IPS-15b (cell line): Measurements from ENCODE around the gene MCU.

Experiments
- H3K27me3 ChIP-seq: one replicate; pipeline ENCODE4 v1.6.1; 2013; ENCODE audit warnings: low read length; ENCODE audit not compliant: control insufficient read depth, insufficient read depth
- H3K36me3 ChIP-seq: one replicate; pipeline ENCODE4 v1.6.1; 2013; ENCODE audit warnings: low read length; ENCODE audit not compliant: control insufficient read depth, insufficient read depth
- H3K4me1 ChIP-seq: one replicate; pipeline ENCODE4 v1.6.1; 2013; ENCODE audit warnings: mild to moderate bottlenecking, low read length; ENCODE audit not compliant: control insufficient read depth, insufficient read depth
- H3K4me3 ChIP-seq: one replicate; pipeline ENCODE4 v1.5.1; 2013; ENCODE audit warnings: low read depth, low read length
- H3K9ac ChIP-seq: one replicate; pipeline ENCODE4 v1.6.1; 2013; ENCODE audit warnings: low read depth, mild to moderate bottlenecking, low read length
- H3K9me3 ChIP-seq: one replicate; pipeline ENCODE4 v1.6.1; 2013; ENCODE audit warnings: mild to moderate bottlenecking, low read length; ENCODE audit not compliant: control insufficient read depth, insufficient read depth

MCU gene

DNA sequence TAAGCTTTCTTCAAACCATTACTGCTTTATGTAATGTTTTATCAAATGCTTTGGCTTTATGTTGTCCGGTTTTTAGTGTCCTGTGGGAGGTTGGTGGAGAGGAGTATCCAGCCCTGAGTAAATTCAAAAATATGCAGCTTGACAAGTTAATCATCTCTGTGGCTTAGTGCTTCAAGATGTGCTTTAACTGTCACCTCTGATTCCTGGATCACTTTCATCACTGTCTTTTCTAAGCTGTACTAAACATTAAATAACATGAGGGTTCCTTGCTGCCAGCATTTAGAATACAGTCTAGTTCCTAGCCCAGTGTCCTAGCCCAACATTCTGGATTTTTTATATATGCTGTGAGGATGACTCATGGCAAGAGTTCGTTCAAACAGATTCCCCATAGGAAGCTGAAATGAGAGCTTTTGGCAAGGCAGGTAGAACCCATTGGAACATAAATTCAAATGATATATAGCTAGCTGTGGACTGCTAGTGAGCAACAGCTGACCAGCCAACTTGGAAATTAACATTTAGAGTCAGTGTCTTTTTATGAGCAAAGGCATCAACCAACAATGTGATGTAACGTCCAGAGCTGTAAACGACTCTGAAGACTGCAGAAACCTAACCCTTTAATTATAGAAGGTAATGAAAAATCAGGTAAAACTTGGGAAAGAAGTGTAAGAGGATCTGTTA is 120.9 kb downstream of the MCU start:
- no peak overlapping the region for H3K9ac ChIP-seq
- H3K4me3 ChIP-seq = no peak overlapping the region
- H3K9me3 ChIP-seq = no peaks in the 10 kb centered on the region
- H3K36me3 ChIP-seq = no peaks in the 10 kb centered on the region
- H3K4me1 ChIP-seq = no peaks in the 10 kb centered on the region
- no peaks in the 10 kb centered on the region for H3K27me3 ChIP-seq

DNA sequence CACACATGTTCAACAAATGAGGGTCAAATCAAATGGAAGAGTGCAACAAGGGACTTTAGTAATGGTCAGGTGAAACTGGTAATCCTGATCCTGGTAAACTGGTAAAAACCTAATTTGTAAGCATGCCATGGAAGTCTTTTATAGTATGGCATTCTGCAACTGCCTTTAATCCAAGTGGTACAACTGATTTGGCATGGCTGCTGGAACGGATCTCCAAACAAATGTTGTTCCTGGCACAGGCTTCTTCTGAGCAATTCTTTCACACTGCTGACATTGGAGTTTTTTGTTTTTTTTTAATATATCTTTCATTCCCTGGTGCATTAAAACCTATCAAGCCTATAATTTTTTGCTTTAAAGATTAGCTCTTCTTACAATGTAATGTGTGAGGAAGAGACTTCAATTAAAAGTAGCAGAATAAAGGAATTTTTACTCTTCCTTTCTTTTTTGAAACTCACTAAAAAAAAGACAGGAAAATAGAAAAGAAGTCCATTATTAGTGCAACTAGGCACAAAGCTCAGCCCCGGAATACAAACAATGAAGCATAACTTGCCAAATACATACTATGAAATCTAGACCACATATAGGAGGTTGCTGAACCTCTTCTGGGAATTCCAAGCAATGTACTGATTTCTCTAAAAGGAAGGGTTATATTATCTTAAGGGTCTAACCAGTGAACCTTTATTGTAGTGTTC is 122.3 kb downstream of the MCU start:
- H3K27me3 ChIP-seq = no peaks in the 10 kb centered on the region
- no peak overlapping the region for H3K9ac ChIP-seq
- H3K9me3 ChIP-seq = no peaks in the 10 kb centered on the region
- H3K4me1 ChIP-seq = no peaks in the 10 kb centered on the region
- no peak overlapping the region for H3K4me3 ChIP-seq
- H3K36me3 ChIP-seq = no peaks in the 10 kb centered on the region

GRCh38 chr10:72816565-72816964 is 124.6 kb downstream of the MCU start:
- H3K4me1 ChIP-seq = no peaks in the 10 kb centered on the region

DNA sequence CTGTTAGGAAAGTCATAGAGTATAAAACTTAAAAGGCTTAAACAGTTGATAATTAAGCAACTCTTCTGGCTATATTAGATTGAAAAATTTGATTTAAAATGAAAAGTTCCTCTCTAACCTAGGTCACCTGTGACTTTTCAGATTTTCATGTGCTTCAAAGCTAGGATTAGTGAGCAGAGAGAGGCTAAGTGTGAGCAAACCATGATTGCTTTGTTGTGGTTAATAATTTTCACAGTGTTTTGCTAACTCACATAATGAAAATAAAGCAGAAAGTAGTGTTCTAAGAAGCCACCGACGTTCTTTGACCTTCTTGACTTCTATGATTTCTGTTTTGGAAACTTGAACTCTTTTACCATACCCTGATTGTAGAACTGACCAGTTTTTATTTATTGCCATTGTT is 126.1 kb downstream of the MCU start:
- Histone ChIP-seq H3K9ac (no peak overlapping the region), H3K9me3 (peaks cover 2% of the 10 kb centered on the region), H3K4me1 (no peaks in the 10 kb centered on the region), H3K4me3 (no peak overlapping the region), H3K36me3 (no peaks in the 10 kb centered on the region), H3K27me3 (no peaks in the 10 kb centered on the region)

More at GRCh38 chr10:72816565-72816964, 124.6 kb downstream of the MCU start:
- Histone ChIP-seq H3K9me3 (no peaks in the 10 kb centered on the region), H3K27me3 (no peaks in the 10 kb centered on the region), H3K4me3 (no peak overlapping the region), H3K36me3 (no peaks in the 10 kb centered on the region), H3K9ac (no peak overlapping the region)

DNA sequence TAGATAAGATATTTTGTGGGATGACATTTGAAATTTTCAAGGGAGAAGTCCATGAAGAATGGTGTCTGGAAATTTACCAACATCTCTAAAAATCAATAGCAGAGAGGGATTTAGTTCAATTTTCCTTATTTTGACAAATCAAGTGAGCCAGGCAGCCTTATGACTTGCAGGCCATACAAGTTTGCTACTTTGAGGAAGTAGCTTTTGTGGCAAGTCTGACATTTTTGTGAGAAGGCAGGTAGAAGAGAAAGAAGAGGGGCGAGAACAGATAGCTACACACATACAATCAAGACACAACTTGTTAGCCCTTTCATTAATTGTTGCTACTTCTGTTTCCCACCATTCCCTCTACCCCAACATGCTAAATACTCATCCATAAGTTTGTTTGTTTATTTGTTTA is 127.1 kb downstream of the MCU start:
- H3K9me3 ChIP-seq = peaks cover 3% of the 10 kb centered on the region
- no peak overlapping the region for H3K4me3 ChIP-seq
- no peaks in the 10 kb centered on the region for H3K4me1 ChIP-seq
- H3K27me3 ChIP-seq = no peaks in the 10 kb centered on the region
- H3K36me3 ChIP-seq = no peaks in the 10 kb centered on the region
- no peak overlapping the region for H3K9ac ChIP-seq

DNA sequence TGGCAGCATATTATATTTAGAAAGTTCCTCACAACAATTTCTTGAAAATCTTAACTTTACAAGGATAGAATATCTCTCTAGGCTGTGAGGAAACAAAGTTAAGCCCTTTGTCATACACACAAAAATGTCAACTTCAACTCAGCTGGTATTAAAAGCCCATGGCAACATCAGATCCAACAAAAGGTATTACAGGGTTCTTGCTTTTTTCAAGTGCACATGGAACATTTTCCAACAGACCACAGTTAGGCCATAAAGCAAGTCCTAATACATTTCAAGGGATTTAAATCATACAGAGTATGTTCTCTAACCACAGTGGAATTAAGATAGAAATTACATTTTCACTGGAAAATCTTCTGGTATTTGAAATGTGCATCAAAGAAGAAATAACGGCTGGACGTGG is 129.7 kb downstream of the MCU start:
- no peaks in the 10 kb centered on the region for H3K27me3 ChIP-seq

DNA sequence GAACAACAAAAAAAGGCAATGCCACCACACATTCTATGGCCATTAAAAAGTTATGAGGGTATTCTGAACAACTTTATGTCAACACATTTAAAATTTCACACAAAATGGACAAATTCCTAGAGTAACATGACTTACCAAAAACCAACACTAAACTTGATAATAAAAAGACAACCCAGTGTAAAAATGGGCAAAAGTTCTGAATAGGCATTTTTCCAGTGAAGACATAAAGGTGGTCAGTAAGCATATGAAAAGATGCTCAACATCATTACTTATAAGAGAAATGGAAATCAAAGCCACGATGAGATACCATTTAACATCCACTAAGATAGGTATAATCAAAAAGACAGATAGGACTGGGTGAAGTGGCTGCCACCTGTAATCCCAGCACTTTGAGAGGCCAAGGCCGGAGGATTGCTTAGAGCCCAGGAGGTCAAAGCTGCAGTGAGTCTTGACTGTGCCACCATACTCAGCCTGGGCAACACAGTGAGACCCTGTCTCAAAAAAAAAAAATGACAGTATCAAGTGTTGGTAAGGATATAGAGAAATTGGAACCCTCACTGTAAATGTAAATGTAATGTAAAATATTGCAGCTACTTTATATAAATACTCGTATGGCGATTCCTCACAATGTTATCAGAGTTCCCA is 130.5 kb downstream of the MCU start:
- Histone ChIP-seq H3K27me3 (no peaks in the 10 kb centered on the region), H3K9me3 (peaks cover 3% of the 10 kb centered on the region), H3K4me3 (no peak overlapping the region)

More for the DNA sequence above, 129.7 kb downstream of the MCU start:
- peaks cover 3% of the 10 kb centered on the region for H3K9me3 ChIP-seq
- H3K36me3 ChIP-seq = no peaks in the 10 kb centered on the region
- H3K9ac ChIP-seq = no peak overlapping the region
- H3K4me1 ChIP-seq = peaks cover 3% of the 10 kb centered on the region
- H3K4me3 ChIP-seq = no peak overlapping the region

DNA sequence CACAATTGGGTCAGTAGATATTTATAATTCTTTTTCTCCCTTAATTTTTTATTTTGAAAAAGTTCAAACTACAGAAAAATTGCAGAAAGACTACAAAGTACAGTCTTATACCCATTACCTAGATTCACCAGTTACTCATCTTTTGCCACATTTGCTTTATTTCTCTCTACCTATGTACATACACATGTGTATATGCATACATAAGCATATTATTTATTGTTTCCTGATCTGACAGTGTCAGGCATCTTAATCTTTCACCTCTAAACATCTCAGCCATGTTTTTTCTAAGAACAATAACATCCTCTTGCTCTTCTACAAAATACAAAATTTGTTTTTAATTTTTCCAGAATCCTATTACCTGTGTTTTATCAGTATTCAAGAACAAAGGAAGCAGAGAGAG is 133.2 kb downstream of the MCU start:
- Histone ChIP-seq H3K4me1 (peaks cover 21% of the 10 kb centered on the region), H3K27me3 (no peaks in the 10 kb centered on the region), H3K9ac (no peak overlapping the region), H3K36me3 (no peaks in the 10 kb centered on the region), H3K4me3 (no peak overlapping the region), H3K9me3 (peaks cover 3% of the 10 kb centered on the region)

More for the DNA sequence above, 130.5 kb downstream of the MCU start:
- Histone ChIP-seq H3K36me3 (no peaks in the 10 kb centered on the region), H3K9ac (no peak overlapping the region), H3K4me1 (peaks cover 8% of the 10 kb centered on the region)

DNA sequence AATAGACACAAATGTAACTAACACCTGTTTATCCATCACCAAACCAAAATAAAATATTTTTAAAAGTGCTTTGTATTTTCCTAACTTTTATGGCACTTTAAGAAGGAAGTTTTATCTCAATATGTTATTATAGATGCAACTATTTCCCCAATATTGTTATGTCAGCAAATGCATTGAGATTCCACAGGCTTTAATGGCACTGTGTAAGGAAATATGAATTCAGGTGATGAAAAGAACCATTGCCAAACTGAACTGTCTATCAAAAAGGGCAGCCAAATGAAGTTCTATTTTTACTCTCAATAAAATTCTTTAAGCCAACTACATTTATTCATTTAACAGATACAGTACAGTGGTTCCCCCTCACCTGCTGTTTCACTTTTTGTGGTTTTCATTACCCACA is 134.4 kb downstream of the MCU start:
- no peak overlapping the region for H3K9ac ChIP-seq
- no peaks in the 10 kb centered on the region for H3K27me3 ChIP-seq
- H3K9me3 ChIP-seq = peaks cover 3% of the 10 kb centered on the region
- H3K4me3 ChIP-seq = no peak overlapping the region
- peaks cover 25% of the 10 kb centered on the region for H3K4me1 ChIP-seq
- no peaks in the 10 kb centered on the region for H3K36me3 ChIP-seq

DNA sequence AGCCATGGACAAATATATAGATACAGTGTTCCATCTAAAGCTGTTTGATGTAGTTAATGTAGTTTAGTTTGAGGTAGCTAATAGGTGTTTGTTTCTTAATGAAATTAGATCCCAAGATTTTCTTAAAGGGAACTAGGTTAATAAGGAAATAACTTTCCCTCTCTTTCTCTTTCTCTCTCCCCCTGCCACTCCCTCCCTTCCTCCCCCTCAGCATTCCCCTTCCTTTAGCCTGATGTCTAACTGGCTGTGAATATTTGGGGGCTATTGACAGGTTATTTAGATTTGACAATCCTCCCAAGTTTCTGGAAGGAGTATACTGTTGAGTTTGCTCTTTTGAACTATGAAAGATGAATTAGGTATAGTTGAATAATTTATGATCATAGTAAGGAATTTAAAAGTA is 136.4 kb downstream of the MCU start:
- no peaks in the 10 kb centered on the region for H3K9me3 ChIP-seq
- no peaks in the 10 kb centered on the region for H3K36me3 ChIP-seq
- H3K4me1 ChIP-seq = peaks cover 25% of the 10 kb centered on the region
- no peak overlapping the region for H3K4me3 ChIP-seq
- H3K27me3 ChIP-seq = no peaks in the 10 kb centered on the region
- no peak overlapping the region for H3K9ac ChIP-seq

DNA sequence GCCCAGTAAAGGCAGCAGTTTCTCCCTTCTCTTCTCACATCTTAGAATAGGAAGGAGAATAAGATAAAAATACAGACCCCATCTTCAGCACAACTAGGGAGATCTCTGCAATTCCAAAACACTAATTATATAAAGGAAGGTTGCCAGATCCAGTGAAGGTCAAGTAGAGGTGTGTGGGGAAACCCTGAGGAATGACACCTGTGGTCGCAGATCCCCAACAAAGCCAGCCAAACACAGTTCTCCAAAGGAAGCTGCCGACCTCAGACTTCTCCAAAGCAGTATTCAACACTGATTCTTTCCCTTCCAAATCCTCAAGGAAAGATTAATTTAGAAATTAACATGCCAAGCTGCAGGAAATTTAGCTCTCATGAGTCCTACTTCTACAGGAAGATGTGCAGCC is 138.7 kb downstream of the MCU start:
- Histone ChIP-seq H3K9ac (no peak overlapping the region), H3K4me1 (peaks cover 25% of the 10 kb centered on the region), H3K27me3 (no peaks in the 10 kb centered on the region), H3K4me3 (no peak overlapping the region), H3K9me3 (no peaks in the 10 kb centered on the region), H3K36me3 (no peaks in the 10 kb centered on the region)
